K562 (cell line): ENCODE results near the gene STK32C. TPM values are rescaled to one million over a fixed set of nuclear protein-coding genes. Genes with fewer than 3 reads are reported as not detected.

Experiments
- ATAC-seq: fragments of 200-7000 bp; cut with Tn5 transposase; 3 replicates; pipeline ENCODE4 v1.9.1; 2020; ENCODE audit warnings: moderate library complexity
- BruUV-seq: library from RNA; stranded (reverse); fragments of 400-500 nt; replicated peaks from 2 replicates; lab custom pipeline; 2021; lab: Mats Ljungman, UMichigan
- CTCF ChIA-PET: fragments of 300-600 bp; formaldehyde crosslinking; extraction: SDS; loops from one replicate; lab custom pipeline; 2021; ENCODE audit warnings: low intra/inter-chr PET ratio; lab: Yijun Ruan, JAX
- POLR2A ChIA-PET: fragments of 300-600, 350-650 bp; sonication (Branson Sonifier 250); formaldehyde crosslinking; extraction: SDS; loops from one replicate; lab custom pipeline; 2021; ENCODE audit warnings: antibody characterized with exemption, inconsistent platforms; lab: Yijun Ruan, JAX
- DNase-seq, 4 experiments: peaks; one replicate each; pipeline versions ENCODE4 v3.0.0 to v3.0.0-alpha.2; 2011 to 2018; ENCODE audit warnings: low spot score in 3 of 4, mixed read lengths in 3 of 4; ENCODE audit errors: extremely low read depth in 1 of 4
- FAIRE-seq: peaks from 2 replicates; lab custom pipeline; 2011; peaks lifted over from hg19 to GRCh38; lab: Jason Lieb, UNC
- H2AFZ ChIP-seq: 2 replicates; pipeline ENCODE4 v1.6.0; 2011; ENCODE audit warnings: low read depth, low read length, control low read depth, inconsistent platforms
- H3K27ac ChIP-seq: fragments of 200-600 bp; 3 replicates; pipeline ENCODE4 v1.8.0; 2011; ENCODE audit warnings: low read depth, mild to moderate bottlenecking, control low read depth, inconsistent platforms, low read length, moderate library complexity, mixed read lengths; ENCODE audit errors: extremely low read depth
- H3K27me3 ChIP-seq, 2 experiments: fragments of 300-600 bp in 1 of 2; 2 replicates in 1 of 2; 3 replicates in 1 of 2; pipeline versions ENCODE4 v1.6.0 to v1.8.0; 2011; ENCODE audit warnings: inconsistent platforms in 2 of 2, low read length in 2 of 2, mild to moderate bottlenecking in 1 of 2, mixed read lengths in 1 of 2, moderate library complexity in 1 of 2; ENCODE audit not compliant: control insufficient read depth in 2 of 2, insufficient read depth in 2 of 2
- H3K36me3 ChIP-seq: fragments of 300-600 bp; 3 replicates; pipeline ENCODE4 v1.8.0; 2011; ENCODE audit warnings: mild to moderate bottlenecking, low read length, inconsistent platforms; ENCODE audit not compliant: control insufficient read depth, insufficient read depth
- H3K4me1 ChIP-seq, 2 experiments: fragments of 200-600 bp in 1 of 2; replicated peaks in 1 of 2; 2 replicates in 1 of 2; 3 replicates in 1 of 2; pipeline versions ENCODE4 v1.5.1 to v1.8.0; 2011; ENCODE audit warnings: inconsistent platforms in 2 of 2, low read length in 2 of 2, mild to moderate bottlenecking in 1 of 2, mixed read lengths in 1 of 2, moderate library complexity in 1 of 2; ENCODE audit not compliant: control insufficient read depth in 2 of 2, insufficient read depth in 2 of 2
- H3K4me2 ChIP-seq: 2 replicates; pipeline ENCODE4 v1.6.1; 2011; ENCODE audit warnings: low read length, control low read depth, inconsistent platforms, mixed read lengths; ENCODE audit not compliant: insufficient read depth
- H3K4me3 ChIP-seq: fragments of 200-600 bp; sonication (generic), shearing (Covaris generic); 2 replicates; pipeline ENCODE4 v1.5.1; 2016; ENCODE audit warnings: control low read depth, inconsistent platforms
- H3K79me2 ChIP-seq: fragments of 200-600 bp; 3 replicates; pipeline ENCODE4 v1.8.0; 2011; ENCODE audit warnings: low read length, inconsistent platforms; ENCODE audit not compliant: control insufficient read depth, insufficient read depth
- H3K9ac ChIP-seq, 2 experiments: 2 replicates each; pipeline versions ENCODE4 v1.6.0 to v1.6.1; 2011; ENCODE audit warnings: low read depth in 2 of 2, low read length in 2 of 2, control low read depth in 1 of 2, inconsistent platforms in 1 of 2, mild to moderate bottlenecking in 1 of 2, mixed read lengths in 1 of 2; ENCODE audit not compliant: insufficient read depth in 1 of 2
- H3K9me1 ChIP-seq: one replicate; pipeline ENCODE4 v1.6.0; 2011; ENCODE audit warnings: inconsistent platforms, mild to moderate bottlenecking, low read length, moderate library complexity; ENCODE audit not compliant: control insufficient read depth, insufficient read depth
- H3K9me3 ChIP-seq: replicated peaks from 2 replicates; pipeline ENCODE4 v1.5.1; 2011; ENCODE audit warnings: low read depth, low read length, inconsistent platforms; ENCODE audit not compliant: control insufficient read depth, insufficient read depth
- H4K20me1 ChIP-seq: replicated peaks from 2 replicates; pipeline ENCODE4 v1.6.1; 2011; ENCODE audit warnings: low read length, inconsistent platforms, mixed read lengths; ENCODE audit not compliant: control insufficient read depth, insufficient read depth
- COPS2 ChIP-seq: fragments of 450-650 bp; conservative IDR thresholded peaks from 2 replicates; pipeline ENCODE4 v1.6.1; 2016; ENCODE audit warnings: mild to moderate bottlenecking, moderate library complexity
- CXXC5 ChIP-seq: fragments of 250-450 bp; sonication (Bioruptor Pico); IDR thresholded peaks from 2 replicates; pipeline ENCODE4 v1.8.0; 2022; ENCODE audit warnings: inconsistent platforms, mild to moderate bottlenecking, moderate library complexity
- L3MBTL2 ChIP-seq: fragments of 450-650 bp; IDR thresholded peaks from 2 replicates; pipeline ENCODE4 v1.6.1; 2016; ENCODE audit warnings: mild to moderate bottlenecking, moderate library complexity
- WGBS: fragments of 100-300 bp; shearing (Covaris generic); methylation state at CpG from one replicate; pipeline ENCODE4 v1.1.6; 2016; ENCODE audit warnings: low coverage, mixed read lengths; ENCODE audit not compliant: insufficient coverage; ENCODE audit errors: missing lambda C conversion rate; 5-methylcytosine and 5-hydroxymethylcytosine counted together
- in situ Hi-C: fragments of 300-500 bp; cut with MboI; formaldehyde crosslinking; loops from 4 replicates; pipeline ENCODE4 v1.15.0; 2018; ENCODE audit warnings: inconsistent platforms, mixed read lengths
- intact Hi-C: fragments of 100-400 bp; cut with micrococcal nuclease; formaldehyde crosslinking; loops from 2 replicates; pipeline ENCODE4 v1.14.2; 2022
- polyA plus RNA-seq, 8 experiments: library from polyadenylated mRNA; depleted of rRNA in 4 of 8; stranded (reverse) in 5 of 8; unstranded in 3 of 8; fragments of >200 nt; fragmentation: Nextera tagmentation in 2 of 8; fragmentation: Illumina TruSeq in 1 of 8; extraction: Ambion mirVana in 2 of 8; extraction: Trizol in 1 of 8; gene quantifications; 2 replicates each; pipeline versions ENCODE4 v1.2.1 to v1.2.3, GENCODE V29; 2011 to 2014; ENCODE audit warnings: inconsistent platforms in 1 of 8, missing spikeins in 1 of 8
- total RNA-seq, 7 experiments: library from RNA; depleted of rRNA in 6 of 7; stranded (reverse); fragments of >200 nt in 6 of 7; fragmentation: Illumina TruSeq in 2 of 7; extraction: Trizol in 2 of 7; gene quantifications; 2 replicates each; pipeline versions ENCODE4 v1.2.1 to v1.2.3, GENCODE V29; 2011 to 2021; ENCODE audit warnings: low replicate concordance in 1 of 7
- TF ChIP-seq, protein P1 (sequence below): sonication (generic); formaldehyde crosslinking; IDR thresholded peaks from 2 replicates; pipeline ENCODE4 v1.5.0; 2020; ENCODE audit warnings: missing genetic modification reagents
- TF ChIP-seq, protein P2 (sequence below), 2 experiments: fragments of 450-650 bp; IDR thresholded peaks; 2 replicates each; pipeline ENCODE4 v1.6.1; 2018; ENCODE audit warnings: mild to moderate bottlenecking in 2 of 2, low read depth in 1 of 2; ENCODE audit not compliant: partially characterized antibody in 2 of 2
- TF ChIP-seq, protein P3 (sequence below), 2 experiments: fragments of 450-650 bp in 1 of 2; sonication (generic) in 1 of 2; formaldehyde crosslinking in 1 of 2; IDR thresholded peaks in 1 of 2; conservative IDR thresholded peaks in 1 of 2; 2 replicates each; pipeline versions ENCODE4 v1.6.1 to v1.8.1; 2016 to 2023; ENCODE audit warnings: mild to moderate bottlenecking in 2 of 2, moderate library complexity in 2 of 2, inconsistent platforms in 1 of 2, missing genetic modification reagents in 1 of 2
- TF ChIP-seq, protein P4 (sequence below): sonication (generic); formaldehyde crosslinking; IDR thresholded peaks from 2 replicates; pipeline ENCODE4 v1.9.0; 2022; ENCODE audit warnings: mild to moderate bottlenecking, missing genetic modification reagents
- TF ChIP-seq, protein P5 (sequence below), 2 experiments: IDR thresholded peaks; 2 replicates each; pipeline ENCODE4 v1.6.1; 2011; ENCODE audit warnings: borderline replicate concordance in 1 of 2, control low read depth in 1 of 2, low read depth in 1 of 2, low read length in 1 of 2, mild to moderate bottlenecking in 1 of 2, mixed read lengths in 1 of 2, moderate library complexity in 1 of 2; ENCODE audit not compliant: insufficient read depth in 1 of 2, insufficient read length in 1 of 2, poor library complexity in 1 of 2, severe bottlenecking in 1 of 2; ENCODE audit errors: extremely low read depth in 1 of 2

STK32C gene
- total and polyA plus RNA-seq, 9 of the 15 experiments (the other 6 are each of a cell fraction or from before 2014, with no cell fraction given): 1.5 to 20.9 (median 6.5) TPM

DNA sequence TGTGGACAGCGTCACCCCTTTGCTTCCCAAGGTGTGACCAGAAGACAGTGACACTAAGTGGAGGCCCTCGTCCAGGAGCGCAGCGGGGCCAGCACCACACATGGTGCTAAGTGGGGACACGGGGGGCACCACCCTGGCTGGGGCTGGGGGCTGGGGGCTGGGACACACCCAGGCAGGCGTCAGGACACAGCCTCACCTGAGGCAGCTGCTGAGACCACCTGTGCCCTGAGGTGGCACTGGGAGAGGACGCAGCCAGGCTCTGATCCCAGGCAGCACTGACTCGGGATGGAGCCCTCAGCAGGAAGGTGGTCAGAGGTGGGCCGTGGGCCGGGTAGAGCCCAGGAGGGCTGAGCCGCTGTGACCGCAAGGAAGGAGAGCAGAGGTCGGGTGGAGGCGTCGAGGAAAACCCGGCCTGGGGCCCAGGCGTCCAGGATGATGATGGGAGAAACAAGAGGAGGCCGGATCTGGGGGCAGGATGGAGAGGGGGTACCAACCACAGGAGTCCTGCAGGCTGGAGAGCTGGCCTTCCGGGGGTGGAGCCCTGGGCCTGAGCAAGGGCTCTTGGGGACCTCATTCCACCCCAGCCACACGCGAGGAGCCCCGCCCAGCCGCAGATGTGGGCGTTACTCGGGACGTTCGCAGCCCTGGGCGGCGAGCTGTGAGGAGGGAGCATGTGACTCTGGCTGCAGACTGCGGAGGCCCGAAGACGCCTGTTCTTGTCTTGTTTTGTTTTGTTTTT, 46.8 kb upstream of the STK32C start:
- ChIA-PET CTCF (interaction anchor here (0.7 kb wide), 1 partner anchor 101 kb away, joined by 3 read pairs; no protein-coding TSS in a partner anchor), POLR2A (interaction anchor here (0.7 kb wide), 1 partner anchor 130 kb away, joined by 3 read pairs; no protein-coding TSS in a partner anchor)
- WGBS: 16% methylated on average over 16 of the region's 32 CpGs
- no peak overlapping the region for H2AFZ ChIP-seq
- BruUV-seq: no TSS peak
- H3K79me2 ChIP-seq: no peaks in the 10 kb centered on the region
- FAIRE-seq (no peak), DNase-seq (peak; percentile 49 to 64 (median 58)), ATAC-seq (peak; percentile 87)
- peaks cover 0 to 32% of the 10 kb centered on the region in 2 experiments; a peak in 2 of 5 replicates for H3K4me1 ChIP-seq
- no peaks in the 10 kb centered on the region for H3K36me3 ChIP-seq
- H3K9ac ChIP-seq: no peak overlapping the region
- intact Hi-C loops (no loop called here), in situ Hi-C loops (no loop called here)
- no peak overlapping the region for H3K27ac ChIP-seq
- H4K20me1 ChIP-seq: no peaks in the 10 kb centered on the region
- no peak overlapping the region for H3K4me3 ChIP-seq
- H3K9me3 ChIP-seq: no peaks in the 10 kb centered on the region
- no peaks in the 10 kb centered on the region for H3K9me1 ChIP-seq
- H3K27me3 ChIP-seq: no peaks in the 10 kb centered on the region; a peak in 1 of 5 replicates
- no peak overlapping the region for H3K4me2 ChIP-seq
- TF ChIP-seq, protein P1, sequence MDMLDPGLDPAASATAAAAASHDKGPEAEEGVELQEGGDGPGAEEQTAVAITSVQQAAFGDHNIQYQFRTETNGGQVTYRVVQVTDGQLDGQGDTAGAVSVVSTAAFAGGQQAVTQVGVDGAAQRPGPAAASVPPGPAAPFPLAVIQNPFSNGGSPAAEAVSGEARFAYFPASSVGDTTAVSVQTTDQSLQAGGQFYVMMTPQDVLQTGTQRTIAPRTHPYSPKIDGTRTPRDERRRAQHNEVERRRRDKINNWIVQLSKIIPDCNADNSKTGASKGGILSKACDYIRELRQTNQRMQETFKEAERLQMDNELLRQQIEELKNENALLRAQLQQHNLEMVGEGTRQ (CRISPR knock-in tag): peak; percentile 45
- TF ChIP-seq, protein P2, sequence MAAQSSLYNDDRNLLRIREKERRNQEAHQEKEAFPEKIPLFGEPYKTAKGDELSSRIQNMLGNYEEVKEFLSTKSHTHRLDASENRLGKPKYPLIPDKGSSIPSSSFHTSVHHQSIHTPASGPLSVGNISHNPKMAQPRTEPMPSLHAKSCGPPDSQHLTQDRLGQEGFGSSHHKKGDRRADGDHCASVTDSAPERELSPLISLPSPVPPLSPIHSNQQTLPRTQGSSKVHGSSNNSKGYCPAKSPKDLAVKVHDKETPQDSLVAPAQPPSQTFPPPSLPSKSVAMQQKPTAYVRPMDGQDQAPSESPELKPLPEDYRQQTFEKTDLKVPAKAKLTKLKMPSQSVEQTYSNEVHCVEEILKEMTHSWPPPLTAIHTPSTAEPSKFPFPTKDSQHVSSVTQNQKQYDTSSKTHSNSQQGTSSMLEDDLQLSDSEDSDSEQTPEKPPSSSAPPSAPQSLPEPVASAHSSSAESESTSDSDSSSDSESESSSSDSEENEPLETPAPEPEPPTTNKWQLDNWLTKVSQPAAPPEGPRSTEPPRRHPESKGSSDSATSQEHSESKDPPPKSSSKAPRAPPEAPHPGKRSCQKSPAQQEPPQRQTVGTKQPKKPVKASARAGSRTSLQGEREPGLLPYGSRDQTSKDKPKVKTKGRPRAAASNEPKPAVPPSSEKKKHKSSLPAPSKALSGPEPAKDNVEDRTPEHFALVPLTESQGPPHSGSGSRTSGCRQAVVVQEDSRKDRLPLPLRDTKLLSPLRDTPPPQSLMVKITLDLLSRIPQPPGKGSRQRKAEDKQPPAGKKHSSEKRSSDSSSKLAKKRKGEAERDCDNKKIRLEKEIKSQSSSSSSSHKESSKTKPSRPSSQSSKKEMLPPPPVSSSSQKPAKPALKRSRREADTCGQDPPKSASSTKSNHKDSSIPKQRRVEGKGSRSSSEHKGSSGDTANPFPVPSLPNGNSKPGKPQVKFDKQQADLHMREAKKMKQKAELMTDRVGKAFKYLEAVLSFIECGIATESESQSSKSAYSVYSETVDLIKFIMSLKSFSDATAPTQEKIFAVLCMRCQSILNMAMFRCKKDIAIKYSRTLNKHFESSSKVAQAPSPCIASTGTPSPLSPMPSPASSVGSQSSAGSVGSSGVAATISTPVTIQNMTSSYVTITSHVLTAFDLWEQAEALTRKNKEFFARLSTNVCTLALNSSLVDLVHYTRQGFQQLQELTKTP (IDR thresholded peaks at IDR 0.05; ENCODE audit: low read depth in 1 of 2, partially characterized antibody in 2 of 2): peak in 1 of 2 experiments; percentile 26
- TF ChIP-seq, protein P3, sequence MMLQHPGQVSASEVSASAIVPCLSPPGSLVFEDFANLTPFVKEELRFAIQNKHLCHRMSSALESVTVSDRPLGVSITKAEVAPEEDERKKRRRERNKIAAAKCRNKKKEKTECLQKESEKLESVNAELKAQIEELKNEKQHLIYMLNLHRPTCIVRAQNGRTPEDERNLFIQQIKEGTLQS (IDR thresholded peaks at IDR 0.05): no peak
- TF ChIP-seq, protein P3 (CRISPR knock-in tag; conservative IDR thresholded peaks at IDR 0.05): no peak
- peak; percentile 98 for TF ChIP-seq L3MBTL2
- TF ChIP-seq, protein P4, sequence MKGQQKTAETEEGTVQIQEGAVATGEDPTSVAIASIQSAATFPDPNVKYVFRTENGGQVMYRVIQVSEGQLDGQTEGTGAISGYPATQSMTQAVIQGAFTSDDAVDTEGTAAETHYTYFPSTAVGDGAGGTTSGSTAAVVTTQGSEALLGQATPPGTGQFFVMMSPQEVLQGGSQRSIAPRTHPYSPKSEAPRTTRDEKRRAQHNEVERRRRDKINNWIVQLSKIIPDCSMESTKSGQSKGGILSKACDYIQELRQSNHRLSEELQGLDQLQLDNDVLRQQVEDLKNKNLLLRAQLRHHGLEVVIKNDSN: 0 out of 2 replicates have a peak, but pooled peaks have one; percentile 39
- TF ChIP-seq, protein P5, sequence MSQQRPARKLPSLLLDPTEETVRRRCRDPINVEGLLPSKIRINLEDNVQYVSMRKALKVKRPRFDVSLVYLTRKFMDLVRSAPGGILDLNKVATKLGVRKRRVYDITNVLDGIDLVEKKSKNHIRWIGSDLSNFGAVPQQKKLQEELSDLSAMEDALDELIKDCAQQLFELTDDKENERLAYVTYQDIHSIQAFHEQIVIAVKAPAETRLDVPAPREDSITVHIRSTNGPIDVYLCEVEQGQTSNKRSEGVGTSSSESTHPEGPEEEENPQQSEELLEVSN (IDR thresholded peaks at IDR 0.05; ENCODE audit: borderline replicate concordance in 1 of 2, extremely low read depth in 1 of 2, insufficient read depth in 1 of 2, insufficient read length in 1 of 2, low read depth in 1 of 2, low read length in 1 of 2, poor library complexity in 1 of 2, severe bottlenecking in 1 of 2): peak; percentile 54 to 86
- TF ChIP-seq CXXC5: peak; percentile 70
- TF ChIP-seq COPS2: no peak
